ENCODE results near the gene TRMT61B.

Gene TRMT61B

GRCh38 chr2:28896906-28897305, 26.8 kb upstream of the TRMT61B start:
- DNase-seq (ENCODE audit: low read depth): no peak
- no peak for TF ChIP-seq CTCF (IDR thresholded peaks at IDR 0.05; ENCODE audit: control insufficient read depth, extremely low read depth, insufficient read depth)
- no peak overlapping the region for H3K4me3 ChIP-seq (ENCODE audit: low read depth, low read length)

- no peak for TF ChIP-seq CTCF (IDR thresholded peaks at IDR 0.05; ENCODE audit: control insufficient read depth, extremely low read depth, insufficient read depth)
- H3K4me3 ChIP-seq (ENCODE audit: low read depth, low read length): peak overlapping the region; percentile 81
- DNase-seq (ENCODE audit: low read depth): no peak
These were observed 25.2 kb upstream of the TRMT61B start for GRCh38 chr2:28895189-28895893.

GRCh38 chr2:28894470-28895188, 24.5 kb upstream of the TRMT61B start, which contains the start of gene WDR43:
TSS of gene WDR43 (plus strand) at chr2:28894667. CDS start at chr2:28894699, 32 bp downstream.
- H3K4me3 ChIP-seq (ENCODE audit: low read depth, low read length): peak within 1 kb of the TSS; percentile 81
- TF ChIP-seq CTCF (IDR thresholded peaks at IDR 0.05; ENCODE audit: control insufficient read depth, extremely low read depth, insufficient read depth): no peak
- DNase-seq (ENCODE audit: low read depth): peak; percentile 95

GRCh38 chr2:28893488-28893887, 23.4 kb upstream of the TRMT61B start:
- TF ChIP-seq CTCF (IDR thresholded peaks at IDR 0.05; ENCODE audit: control insufficient read depth, extremely low read depth, insufficient read depth): no peak
- DNase-seq (ENCODE audit: low read depth): no peak
- H3K4me3 ChIP-seq (ENCODE audit: low read depth, low read length): no peak overlapping the region

GRCh38 chr2:28880193-28880592, 10.1 kb upstream of the TRMT61B start:
- no peak overlapping the region for H3K4me3 ChIP-seq (ENCODE audit: low read depth, low read length)
- DNase-seq (ENCODE audit: low read depth): no peak
- TF ChIP-seq CTCF (IDR thresholded peaks at IDR 0.05; ENCODE audit: control insufficient read depth, extremely low read depth, insufficient read depth): no peak

GRCh38 chr2:28871620-28872019, 1.5 kb upstream of the TRMT61B start:
- DNase-seq (ENCODE audit: low read depth): no peak
- no peak overlapping the region for H3K4me3 ChIP-seq (ENCODE audit: low read depth, low read length)
- TF ChIP-seq CTCF (IDR thresholded peaks at IDR 0.05; ENCODE audit: control insufficient read depth, extremely low read depth, insufficient read depth): no peak

Measured in LNCaP clone FGC (cell line).